HG02870 (cell line): Measurements from ENCODE around the gene TMEM178B.
"Not testable (repeated sequence)": the region's sequence is repeated elsewhere in the genome, so short reads cannot be mapped to it uniquely, and the experiment has no call there.

ENCODE experiments used
- ATAC-seq: cut with Tn5 transposase; IDR thresholded peaks from one replicate; pipeline ENCODE4 v1.9.1; 2021; ENCODE audit warnings: mild to moderate bottlenecking, moderate library complexity; ENCODE audit not compliant: unreplicated experiment

Gene TMEM178B

DNA sequence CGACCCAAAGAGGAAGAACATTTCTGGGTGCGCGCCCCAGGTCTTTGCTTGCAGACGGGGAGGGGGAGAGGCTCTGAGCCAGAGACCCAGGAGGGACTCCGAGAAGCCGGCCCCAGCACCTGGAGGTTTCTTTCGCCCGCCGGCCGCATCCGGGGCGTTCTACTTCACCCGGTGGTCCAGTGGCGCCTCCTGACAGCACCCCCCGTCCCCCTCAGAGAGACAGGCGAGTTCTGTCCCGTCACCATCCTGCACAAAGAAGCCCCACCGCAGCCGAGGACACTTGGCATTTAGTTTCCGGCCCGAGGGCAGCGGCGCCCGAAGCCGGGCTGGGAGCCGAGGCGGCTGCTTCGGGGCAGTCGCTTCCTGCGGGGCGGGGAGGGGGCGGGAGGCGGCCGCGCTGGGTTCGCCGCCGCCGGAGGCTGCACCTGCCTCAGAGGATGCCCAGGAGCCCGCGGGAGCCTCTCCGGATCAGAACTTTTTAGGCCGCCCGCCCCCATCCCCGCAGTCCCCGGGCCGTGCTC is at the start of gene TMEM178B:
Gene TMEM178B (plus strand): TSS at position 424 of the 521 bp plus-strand sequence.
- ATAC-seq = no peak

- ATAC-seq = no peak
These were observed 49.2 kb upstream of the TMEM178B start for GRCh38 chr7:141024668-141025067.

GRCh38 chr7:141027043-141027442 is 46.8 kb upstream of the TMEM178B start:
- ATAC-seq = no peak

- ATAC-seq = no peak
These were observed 45.1 kb upstream of the TMEM178B start for GRCh38 chr7:141028767-141029166.

- not testable (repeated sequence) for ATAC-seq
These were observed 41.1 kb upstream of the TMEM178B start for GRCh38 chr7:141032539-141033323.

GRCh38 chr7:141038100-141038499 is 35.8 kb upstream of the TMEM178B start:
- ATAC-seq = not testable (repeated sequence)

DNA sequence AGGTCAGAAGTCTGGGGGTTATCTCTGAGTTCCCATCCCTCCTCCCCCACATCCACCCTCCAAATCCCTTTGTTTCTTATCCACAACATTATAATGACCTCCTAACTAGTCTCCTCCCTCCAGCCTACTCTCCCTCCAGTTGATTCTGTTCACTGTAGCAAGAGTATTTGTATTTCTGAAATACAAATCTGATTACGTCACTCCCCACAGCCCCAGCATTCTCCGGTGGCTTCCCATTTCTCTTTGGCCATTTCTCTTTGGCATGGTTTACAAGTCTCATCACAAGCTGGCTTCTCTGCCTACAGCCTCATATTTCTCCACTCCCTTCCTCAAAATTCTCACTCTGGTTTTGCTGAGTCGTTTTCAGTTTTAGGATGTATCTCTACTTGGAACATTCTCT is 34.5 kb upstream of the TMEM178B start:
- no peak for ATAC-seq

GRCh38 chr7:141042222-141043193 is 31.4 kb upstream of the TMEM178B start:
- no peak for ATAC-seq

DNA sequence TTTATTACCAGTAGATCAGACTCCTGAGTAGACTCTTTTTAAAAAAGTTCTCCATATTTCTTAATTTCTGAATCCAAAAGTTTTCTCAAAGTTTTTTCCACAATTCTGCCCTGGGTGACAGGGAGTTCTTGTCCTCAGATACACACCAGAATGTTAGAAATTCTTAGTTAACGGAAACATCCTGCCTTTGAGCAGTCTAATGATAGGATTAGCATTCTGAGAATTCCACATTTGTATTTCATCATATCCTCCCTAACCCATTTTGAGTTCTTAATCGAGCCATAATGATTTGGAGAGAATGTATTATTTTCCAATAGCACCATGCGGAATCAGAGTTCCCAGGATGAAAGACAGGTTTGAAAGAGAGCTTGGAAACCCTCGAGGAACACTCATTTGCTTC is 30.2 kb upstream of the TMEM178B start:
- no peak for ATAC-seq

- no peak for ATAC-seq
These were observed 28.6 kb upstream of the TMEM178B start for GRCh38 chr7:141045126-141045841.

GRCh38 chr7:141045842-141046620 is 27.8 kb upstream of the TMEM178B start:
- no peak for ATAC-seq

DNA sequence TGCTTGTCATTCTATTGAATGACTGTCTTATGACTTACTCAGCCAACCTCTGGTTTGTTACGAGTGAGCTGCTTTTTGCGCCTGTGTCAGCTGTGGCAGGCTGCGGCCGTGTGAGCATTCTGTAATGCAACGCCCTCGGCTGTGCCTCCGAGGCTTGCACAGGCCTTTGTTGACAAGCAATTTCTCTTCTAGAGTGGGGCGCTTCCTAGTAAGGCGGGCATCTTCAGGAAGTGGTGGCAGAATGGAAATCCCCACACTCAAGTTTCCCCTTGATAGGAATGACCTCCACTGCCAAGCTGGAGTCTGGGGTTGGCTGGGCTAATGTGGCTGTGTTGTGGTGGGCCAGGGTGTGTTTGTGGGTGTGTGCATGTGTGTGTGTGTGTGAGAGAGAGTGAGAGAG is 20.2 kb upstream of the TMEM178B start:
- ATAC-seq = no peak

DNA sequence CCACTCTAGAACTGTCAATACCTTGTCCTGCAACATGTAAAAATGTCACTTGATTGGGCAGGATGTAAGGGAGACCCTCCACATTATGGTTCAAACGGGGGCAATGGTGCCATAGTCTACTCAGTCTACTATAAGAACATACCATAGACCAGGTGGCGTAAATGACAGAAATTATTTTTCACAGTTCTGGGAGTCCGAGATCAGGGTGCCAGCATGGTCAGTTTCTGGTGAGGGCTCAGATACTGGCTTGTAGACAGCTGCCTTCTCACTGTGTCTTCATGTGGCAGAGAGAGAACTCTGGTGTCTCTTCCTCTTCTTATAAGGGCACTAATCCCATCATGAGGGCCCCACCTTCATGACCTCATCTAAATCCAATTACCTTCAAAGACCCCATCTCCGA is 18.7 kb upstream of the TMEM178B start:
- ATAC-seq = no peak

DNA sequence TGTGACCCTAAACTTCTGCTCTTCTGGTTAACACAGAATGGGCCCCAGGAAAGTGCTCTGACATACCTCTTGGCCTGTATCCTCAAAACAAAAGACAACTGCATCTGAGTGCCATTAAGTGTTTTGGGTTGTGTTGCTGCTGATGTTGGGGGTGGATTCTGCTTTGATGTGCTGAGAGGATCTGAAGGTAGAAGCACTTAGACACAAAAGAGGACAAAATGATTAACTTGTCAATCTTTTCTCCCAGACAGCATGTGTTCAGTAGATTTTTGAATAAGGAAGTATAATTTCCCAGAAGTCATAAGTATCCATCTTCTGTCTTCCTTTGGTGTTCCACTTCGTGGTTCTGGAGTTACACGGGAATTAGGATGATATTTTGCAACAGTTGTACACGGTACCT is 16.1 kb upstream of the TMEM178B start:
- no peak for ATAC-seq

GRCh38 chr7:141067856-141068255 is 6.0 kb upstream of the TMEM178B start:
- not testable (repeated sequence) for ATAC-seq

- no peak for ATAC-seq
These were observed 2.5 kb upstream of the TMEM178B start for GRCh38 chr7:141071260-141071854.

GRCh38 chr7:141071855-141072547 is 1.9 kb upstream of the TMEM178B start:
- ATAC-seq = no peak

DNA sequence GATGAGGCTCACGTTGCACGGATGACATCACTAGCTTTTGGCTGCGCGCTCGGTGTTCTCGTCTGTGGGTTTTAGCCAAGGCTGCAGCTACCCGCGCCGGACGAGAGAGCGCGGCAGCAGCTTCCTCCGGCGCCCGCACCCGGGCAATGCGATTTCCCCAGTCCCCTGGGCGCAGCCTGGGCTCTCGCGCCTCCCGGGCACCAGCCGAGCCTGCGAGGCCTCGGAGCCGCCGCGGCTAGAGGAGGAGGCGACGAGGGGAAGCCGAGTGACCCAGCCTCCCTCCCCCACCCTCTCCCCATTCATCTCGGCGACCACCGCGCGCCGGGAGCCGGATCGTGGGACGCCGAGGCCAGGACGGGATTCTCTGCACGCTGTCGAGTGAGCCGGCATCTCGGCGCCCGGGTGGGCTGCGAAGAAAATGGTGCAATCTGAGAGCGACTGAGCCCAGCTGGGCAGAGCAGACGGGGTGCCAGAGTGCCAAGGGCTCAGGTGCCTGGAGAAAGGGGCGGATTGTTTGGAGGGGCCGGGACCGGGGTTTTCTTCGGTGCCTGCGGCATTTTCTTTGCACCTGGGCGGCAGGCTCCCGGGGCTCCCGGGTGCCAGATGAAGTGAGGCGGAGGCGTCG is 1.2 kb upstream of the TMEM178B start:
- no peak for ATAC-seq

GRCh38 chr7:141073173-141073640 is 657 bp upstream of the TMEM178B start:
- ATAC-seq = no peak
